GM19240 (cell line): ENCODE data around the gene STAB1.

ENCODE experiments used
- DNase-seq: peaks from one replicate; pipeline ENCODE4 v3.0.0; 2011; ENCODE audit warnings: low spot score; ENCODE audit not compliant: insufficient read length

Gene STAB1

DNA sequence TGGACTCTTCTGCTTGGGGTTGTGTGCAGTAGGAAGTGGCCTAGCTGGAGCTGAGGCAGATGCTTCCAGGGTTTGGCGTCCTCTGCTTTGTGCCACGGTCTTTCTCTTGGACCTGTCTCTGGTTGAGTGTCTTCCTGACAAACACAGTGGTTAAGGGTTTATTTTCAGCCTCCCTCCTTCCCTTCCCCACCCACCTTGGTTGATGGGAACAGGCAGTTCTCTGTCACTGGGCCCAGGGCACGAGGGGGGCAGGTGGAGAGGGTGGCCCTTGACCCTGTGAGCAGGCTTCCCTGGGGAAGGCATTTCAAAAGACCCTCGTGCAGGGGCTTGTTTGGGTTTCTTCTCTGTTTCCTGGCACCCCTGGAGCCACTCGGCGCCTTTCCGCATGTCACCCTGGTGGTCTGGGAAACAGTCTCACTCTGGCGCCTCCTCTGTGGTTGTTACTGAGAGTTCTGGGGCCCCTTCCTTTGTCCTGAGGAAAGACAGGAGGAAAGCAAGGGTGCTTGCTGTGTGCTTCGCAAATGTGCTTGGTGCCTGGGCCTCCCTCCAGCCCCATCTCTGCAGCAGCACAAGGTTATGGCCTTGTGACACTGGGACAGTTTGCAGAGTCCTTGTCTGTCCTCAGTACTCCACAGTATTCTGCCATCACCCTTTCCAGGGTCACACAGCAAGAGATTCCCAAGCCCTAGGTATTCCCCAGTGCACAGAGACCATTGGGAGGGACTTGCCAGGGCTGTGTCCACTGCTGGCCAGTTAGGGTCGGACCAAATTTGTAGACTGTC is 10.3 kb upstream of the STAB1 start:
- DNase-seq: no peak

DNA sequence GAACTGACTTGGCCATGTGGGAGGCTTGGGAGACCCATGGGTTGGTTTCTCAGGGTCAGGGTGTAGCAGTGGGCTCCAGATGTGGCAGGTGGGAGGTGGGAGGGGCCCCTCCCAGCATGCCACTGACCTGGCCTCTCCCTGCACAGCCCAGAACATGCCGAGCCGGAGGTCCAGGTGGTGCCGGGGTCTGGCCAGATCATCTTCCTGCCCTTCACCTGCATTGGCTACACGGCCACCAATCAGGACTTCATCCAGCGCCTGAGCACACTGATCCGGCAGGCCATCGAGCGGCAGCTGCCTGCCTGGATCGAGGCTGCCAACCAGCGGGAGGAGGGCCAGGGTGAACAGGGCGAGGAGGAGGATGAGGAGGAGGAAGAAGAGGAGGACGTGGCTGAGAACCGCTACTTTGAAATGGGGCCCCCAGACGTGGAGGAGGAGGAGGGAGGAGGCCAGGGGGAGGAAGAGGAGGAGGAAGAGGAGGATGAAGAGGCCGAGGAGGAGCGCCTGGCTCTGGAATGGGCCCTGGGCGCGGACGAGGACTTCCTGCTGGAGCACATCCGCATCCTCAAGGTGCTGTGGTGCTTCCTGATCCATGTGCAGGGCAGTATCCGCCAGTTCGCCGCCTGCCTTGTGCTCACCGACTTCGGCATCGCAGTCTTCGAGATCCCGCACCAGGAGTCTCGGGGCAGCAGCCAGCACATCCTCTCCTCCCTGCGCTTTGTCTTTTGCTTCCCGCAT is 7.9 kb upstream of the STAB1 start:
- no peak for DNase-seq

DNA sequence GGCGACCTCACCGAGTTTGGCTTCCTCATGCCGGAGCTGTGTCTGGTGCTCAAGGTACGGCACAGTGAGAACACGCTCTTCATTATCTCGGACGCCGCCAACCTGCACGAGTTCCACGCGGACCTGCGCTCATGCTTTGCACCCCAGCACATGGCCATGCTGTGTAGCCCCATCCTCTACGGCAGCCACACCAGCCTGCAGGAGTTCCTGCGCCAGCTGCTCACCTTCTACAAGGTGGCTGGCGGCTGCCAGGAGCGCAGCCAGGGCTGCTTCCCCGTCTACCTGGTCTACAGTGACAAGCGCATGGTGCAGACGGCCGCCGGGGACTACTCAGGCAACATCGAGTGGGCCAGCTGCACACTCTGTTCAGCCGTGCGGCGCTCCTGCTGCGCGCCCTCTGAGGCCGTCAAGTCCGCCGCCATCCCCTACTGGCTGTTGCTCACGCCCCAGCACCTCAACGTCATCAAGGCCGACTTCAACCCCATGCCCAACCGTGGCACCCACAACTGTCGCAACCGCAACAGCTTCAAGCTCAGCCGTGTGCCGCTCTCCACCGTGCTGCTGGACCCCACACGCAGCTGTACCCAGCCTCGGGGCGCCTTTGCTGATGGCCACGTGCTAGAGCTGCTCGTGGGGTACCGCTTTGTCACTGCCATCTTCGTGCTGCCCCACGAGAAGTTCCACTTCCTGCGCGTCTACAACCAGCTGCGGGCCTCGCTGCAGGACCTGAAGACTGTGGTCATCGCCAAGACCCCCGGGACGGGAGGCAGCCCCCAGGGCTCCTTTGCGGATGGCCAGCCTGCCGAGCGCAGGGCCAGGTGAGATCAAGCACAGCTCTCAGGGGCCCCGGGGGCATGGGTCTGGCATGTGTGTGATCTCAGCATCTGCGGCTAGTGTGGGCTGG is 7.1 kb upstream of the STAB1 start:
- no peak for DNase-seq

DNA sequence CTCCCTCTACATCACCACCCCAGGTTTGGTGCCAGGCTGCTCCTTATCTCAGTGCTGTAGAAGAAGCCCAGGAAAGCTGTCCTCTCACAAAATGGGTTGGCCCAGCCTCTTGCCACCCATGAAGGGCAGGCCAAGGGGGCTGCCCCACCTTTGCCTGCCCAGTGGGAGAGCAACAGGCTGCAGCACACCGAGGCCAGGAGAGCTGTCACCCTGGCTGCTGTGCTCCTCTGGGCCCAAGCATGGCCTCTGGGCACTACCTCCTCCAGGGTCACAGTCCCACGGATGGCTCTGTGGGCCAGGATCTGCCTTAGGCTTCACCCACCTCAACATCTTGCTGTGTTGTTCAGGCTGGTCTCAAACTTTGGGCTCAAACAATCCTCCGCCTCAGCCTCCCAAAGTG is 6.4 kb upstream of the STAB1 start:
- no peak for DNase-seq

DNA sequence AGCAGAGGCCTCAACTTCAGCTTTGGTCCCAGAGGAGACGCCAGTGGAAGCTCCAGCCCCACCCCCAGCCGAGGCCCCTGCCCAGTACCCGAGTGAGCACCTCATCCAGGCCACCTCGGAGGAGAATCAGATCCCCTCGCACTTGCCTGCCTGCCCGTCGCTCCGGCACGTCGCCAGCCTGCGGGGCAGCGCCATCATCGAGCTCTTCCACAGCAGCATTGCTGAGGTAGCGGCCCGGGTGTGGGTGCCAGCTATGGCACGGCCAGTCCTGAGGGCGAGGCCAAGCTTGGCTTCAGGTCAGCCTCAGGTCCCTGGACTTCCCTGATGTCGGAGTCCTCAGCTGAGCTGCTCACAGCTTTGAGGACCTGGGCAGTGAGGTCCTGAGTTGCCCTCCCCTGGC is 5.7 kb upstream of the STAB1 start:
- no peak for DNase-seq

DNA sequence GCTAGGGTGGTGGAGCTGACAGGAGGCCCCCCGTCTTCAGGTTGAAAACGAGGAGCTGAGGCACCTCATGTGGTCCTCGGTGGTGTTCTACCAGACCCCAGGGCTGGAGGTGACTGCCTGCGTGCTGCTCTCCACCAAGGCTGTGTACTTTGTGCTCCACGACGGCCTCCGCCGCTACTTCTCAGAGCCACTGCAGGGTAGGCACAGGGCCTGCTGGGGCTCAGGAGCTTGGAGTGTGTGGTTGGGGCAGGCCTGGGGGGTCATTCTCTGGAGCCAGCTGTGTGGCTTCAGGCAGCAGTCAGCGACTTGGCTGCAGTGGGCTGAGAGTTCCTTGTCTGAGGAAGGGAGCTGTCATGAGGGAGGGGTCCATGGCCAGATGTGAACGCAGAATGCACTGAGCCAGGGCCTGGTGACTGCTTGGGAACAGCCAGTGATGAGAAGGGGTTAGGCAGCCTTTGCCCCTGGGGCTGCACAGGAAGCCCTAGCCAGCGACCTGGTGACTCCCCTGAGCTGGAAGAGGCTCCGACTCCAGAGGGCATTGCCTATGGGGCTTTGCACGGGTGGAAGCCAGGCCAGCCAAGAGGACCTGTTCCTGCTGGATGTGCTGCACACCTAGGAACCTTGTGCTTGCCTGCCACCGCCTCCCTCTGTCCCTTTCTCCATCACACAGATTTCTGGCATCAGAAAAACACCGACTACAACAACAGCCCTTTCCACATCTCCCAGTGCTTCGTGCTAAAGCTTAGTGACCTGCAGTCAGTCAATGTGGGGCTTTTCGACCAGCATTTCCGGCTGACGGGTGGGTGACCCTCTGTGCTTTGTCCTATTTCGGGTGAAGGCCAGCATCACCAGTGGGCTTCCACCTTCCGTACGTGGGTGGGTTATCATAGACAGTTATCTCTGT is 4.9 kb upstream of the STAB1 start:
- DNase-seq: no peak

DNA sequence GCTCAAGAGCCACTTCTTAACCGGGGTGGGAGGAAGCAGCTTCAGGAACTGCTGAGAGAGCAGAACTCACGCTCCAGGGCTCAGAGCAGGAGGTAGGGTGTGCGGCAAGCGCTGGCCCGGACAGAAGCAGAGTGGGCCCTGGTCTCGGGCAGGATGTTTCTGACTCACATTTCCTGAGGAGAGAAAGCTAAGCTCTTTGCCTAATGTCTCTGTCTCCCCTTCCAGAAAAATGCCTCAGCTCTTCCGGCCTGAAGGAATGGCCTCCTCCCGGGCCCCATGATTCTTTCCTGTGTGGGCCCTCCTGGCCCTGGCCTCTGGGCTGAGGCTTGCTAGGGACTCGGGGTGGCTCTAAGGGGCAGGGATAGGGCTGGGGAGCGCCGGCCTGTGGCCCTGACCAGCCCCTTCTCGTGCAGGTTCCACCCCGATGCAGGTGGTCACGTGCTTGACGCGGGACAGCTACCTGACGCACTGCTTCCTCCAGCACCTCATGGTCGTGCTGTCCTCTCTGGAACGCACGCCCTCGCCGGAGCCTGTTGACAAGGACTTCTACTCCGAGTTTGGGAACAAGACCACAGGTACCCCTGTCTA is 4.1 kb upstream of the STAB1 start:
- no peak for DNase-seq

DNA sequence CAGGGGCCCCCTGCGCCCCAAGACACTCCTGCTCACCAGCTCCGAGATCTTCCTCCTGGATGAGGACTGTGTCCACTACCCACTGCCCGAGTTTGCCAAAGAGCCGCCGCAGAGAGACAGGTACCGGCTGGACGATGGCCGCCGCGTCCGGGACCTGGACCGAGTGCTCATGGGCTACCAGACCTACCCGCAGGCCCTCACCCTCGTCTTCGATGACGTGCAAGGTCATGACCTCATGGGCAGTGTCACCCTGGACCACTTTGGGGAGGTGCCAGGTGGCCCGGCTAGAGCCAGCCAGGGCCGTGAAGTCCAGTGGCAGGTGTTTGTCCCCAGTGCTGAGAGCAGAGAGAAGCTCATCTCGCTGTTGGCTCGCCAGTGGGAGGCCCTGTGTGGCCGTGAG is 3.1 kb upstream of the STAB1 start:
- no peak for DNase-seq

DNA sequence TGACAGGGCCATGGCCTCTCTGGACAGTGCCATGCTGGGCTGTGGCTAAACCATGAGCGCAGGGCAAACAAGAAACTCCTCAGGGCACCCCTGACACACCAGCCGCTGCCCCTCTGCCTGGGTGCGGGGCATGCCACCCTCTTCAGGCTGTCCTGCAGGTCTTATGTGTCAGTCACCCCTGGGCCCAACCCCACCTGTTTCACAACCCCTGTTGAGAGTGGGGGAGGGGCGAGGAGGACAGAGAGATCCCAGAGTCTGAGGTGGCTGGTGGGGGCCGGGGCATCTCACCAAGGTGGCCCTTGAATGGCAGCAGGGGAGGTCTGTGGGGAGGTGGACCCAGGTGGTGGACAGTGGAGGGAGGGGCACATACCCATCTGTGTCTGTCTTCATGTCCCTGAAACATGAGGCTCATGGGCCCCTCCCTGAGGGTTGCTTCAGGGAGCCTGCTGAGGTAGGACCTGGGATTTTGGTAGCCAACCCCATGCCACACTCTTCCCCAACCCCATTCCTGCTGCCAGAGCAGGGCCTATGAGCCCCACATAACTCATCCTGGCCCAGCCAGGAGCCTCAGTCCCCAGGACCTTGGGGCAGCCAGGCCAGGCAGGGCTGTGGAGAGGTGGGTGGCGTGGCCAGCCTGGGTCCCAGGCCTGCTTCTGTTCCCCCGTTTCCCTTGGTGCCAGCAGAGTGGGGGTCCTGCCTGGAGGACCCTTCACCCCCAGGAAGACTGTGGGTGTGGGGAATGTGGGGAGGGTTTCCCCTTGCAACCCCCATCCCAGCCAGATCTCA is 1.7 kb upstream of the STAB1 start:
- no peak for DNase-seq

DNA sequence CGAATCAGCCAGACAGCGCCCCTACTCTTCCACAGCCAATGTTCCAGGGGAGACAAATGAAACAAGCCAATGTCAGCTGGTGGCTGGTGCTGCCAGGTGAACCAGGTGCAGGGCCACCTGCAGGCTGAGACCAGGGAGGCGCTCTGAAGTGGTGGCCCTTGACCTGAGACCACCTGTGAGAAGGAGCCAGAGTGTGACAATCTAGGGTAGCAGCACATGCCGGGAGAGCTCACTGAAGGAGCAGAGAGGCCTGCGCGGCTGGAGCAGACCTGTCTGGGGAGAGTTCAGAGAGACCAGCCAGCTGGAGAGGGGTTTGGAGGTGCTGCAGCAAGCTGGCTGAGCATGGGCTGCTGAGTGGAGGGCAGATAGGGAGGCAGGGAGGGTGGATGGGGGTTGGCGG is 693 bp upstream of the STAB1 start:
- no peak for DNase-seq

DNA sequence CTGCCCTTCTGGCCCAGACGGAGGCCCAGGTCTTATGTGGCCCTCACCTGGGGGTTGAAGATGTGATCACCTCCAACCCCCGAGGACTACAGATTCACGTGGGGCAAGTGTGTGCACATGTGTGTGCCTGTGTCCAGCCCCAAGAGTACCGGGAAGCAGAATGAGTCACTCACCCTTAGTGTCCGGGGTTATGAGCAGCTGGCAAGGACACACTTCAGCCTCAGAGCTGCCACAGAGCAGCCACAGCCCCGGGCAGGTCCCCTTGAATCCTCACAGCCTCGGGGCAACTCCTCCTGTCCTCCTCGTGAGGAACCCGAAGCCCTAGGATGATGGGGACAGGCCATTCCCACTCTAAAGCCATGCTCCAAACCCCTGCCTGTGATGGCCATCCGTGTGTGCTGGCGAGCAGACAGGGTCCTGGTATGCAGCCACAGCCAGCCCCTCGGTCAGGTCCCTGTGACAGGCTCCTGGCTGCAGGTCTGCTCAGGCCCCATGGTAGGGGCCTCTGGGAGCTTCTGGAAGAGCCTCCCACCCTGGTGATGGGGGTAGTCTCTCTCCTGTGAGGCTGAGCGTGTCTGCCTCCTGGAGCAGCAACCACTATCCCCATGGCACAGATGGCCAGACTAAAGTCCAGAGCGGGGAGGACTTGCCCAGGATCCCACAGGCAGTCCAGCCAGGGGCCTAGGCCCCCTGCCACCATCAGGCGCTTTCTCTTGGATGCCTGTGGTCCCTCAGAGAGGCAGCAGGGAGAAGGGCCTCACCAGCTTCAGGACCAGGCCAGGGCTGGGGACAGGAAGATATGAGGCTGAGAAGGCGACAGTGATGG is 852 bp downstream of the STAB1 start:
- DNase-seq: no peak

DNA sequence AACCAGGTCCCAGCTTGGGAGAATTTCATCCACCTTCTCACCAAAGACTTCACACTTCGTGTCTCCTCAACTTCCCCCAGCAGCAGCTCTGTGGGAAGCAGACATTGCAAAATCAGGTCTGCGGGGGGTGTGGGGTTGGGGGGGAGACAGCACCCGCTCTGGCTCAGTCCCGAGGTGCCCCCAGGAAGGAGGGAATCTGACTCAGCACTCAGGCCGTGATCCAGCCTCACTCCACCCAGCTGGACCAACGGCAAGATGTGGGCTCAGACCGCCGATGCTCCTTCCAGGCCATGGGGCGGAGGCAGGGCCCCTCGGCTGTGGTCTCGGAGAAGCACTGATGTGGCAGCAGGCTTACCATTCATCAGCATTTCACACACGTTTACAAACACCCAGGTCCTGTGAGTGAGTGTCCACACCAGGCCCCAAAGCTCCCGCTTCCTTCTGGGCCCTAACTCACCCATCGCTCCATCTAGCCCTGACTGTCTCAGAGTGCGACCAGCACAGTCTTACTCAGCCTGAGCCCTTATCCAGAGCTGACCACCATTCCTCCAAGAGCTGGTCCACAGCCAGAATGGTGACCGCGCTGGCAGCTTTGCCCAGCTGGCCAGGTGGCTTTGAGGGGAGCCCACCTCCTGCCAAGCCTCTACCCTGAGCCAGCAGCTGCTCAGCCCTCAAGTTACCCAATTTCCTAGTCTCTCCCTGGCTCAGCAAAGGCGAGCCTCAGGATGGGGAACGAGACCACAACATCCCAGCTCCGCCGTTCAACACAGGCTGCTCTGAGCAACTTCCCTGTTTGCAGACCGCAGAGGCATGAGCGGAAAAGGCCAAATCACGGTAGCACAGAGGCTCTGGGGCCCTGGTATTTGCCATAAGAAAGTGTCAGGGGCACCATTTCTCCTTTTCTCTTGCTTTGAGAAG is 3.3 kb downstream of the STAB1 start:
- DNase-seq: no peak

DNA sequence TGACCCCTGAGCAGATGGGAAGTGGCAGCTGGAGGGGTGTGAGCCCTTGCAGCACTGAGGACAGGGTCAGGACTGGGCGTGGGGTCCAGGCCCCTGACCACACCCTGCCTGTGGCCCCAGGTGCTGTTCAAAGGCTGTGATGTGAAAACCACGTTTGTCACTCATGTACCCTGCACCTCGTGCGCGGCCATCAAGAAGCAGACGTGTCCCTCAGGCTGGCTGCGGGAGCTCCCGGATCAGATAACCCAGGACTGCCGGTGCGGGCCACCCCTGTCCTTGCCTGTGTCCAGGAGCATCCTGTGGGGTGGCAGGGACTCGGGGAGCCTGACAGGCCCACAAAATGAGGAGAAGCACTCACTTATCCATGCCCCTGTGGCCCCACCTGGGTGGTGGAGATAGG is 5.9 kb downstream of the STAB1 start:
- DNase-seq: no peak

DNA sequence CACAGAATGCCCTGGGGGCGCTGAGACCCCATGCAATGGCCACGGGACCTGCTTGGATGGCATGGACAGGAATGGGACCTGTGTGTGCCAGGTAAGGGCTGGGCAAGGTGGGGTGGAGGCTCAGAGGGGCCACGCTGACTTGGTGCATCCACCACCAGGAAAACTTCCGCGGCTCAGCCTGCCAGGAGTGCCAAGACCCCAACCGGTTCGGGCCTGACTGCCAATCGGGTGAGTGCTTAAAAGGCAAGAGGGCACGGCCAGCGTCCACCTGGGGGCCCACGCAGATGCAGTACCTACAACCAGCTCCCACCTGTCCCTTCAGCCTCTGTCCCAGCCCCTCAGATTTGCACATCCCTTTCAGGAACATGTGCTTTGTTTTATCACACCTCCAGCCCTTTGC is 6.9 kb downstream of the STAB1 start:
- no peak for DNase-seq

DNA sequence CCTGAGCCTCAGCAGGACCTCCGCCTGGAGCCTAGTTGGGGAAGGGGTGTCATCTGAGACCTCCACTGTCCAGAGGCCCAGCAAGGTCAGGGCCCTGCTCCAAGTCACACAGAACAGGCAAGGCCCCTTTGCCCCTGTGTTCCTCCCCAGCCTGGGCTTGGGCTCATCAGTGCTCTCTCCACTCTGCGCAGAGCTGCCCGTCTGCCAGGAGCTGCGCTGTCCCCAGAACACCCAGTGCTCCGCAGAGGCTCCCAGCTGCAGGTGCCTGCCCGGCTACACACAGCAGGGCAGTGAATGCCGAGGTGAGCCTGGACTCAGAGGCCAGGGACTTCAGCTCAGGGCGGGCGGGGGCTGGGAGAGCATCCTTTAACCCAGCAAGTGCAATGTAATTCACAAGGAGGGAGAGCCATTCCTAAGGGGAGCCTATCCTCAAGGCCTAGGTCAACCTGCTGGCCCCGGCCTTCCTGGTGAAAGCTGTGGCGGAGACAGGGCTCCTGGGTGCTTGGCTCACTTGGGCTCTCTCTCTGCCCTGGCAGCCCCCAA is 7.7 kb downstream of the STAB1 start:
- DNase-seq: no peak

DNA sequence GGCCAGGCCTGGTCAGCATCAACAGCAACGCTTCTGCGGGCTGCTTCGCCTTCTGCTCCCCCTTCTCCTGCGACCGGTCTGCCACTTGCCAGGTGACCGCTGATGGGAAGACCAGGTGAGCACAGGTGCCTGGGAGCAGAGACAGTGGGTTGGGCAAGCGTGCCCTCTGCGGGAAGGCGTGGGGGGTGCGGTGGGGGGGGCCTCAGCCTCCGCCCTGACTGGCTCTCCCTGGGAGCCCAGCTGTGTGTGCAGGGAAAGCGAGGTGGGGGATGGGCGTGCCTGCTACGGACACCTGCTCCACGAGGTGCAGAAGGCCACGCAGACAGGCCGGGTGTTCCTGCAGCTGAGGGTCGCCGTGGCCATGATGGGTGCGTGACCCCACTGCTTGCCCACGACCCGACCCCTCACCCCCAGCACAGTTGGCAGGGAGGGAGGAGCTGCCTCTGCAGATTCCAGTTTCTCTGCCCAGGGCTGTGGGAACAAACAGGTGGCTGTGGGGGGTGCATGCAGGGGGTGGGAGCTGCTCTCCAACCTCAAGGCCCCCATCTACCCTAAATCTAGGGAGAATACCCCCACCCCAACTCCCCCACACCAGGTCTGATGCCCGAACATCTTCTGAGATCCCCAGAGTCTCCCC is 8.8 kb downstream of the STAB1 start:
- no peak for DNase-seq

DNA sequence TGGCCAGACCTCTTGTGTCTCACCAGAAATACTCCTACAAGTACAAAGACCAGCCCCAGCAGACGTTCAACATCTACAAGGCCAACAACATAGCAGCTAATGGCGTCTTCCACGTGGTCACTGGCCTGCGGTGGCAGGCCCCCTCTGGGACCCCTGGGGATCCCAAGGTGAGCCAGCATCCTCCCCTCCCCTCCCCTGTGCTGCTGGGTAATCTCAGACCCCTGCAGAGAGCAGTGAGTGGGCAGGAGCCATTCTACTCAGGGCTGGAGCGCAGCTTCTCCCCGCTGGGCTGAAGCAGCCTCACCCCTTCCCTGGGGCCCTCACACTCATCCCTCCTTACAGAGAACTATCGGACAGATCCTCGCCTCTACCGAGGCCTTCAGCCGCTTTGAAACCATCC is 9.8 kb downstream of the STAB1 start:
- DNase-seq: no peak
